ENCODE data around the gene SARDH. TPM values are rescaled to one million over a fixed set of nuclear protein-coding genes. Genes with fewer than 3 reads are reported as not detected.

SARDH gene
- total and polyA plus RNA-seq, 2 donors (not counting 1 experiment from before 2014, with no cell fraction given), result 2.5 to 4.8 TPM

- no peaks in the 10 kb centered on the region for H3K9me3 ChIP-seq (ENCODE audit: control insufficient read depth, insufficient read depth, low read depth, low read length)
- no peaks in the 10 kb centered on the region for H4K20me1 ChIP-seq (ENCODE audit: control insufficient read depth, extremely low read depth, insufficient read depth, low read length)
- H2AFZ ChIP-seq (ENCODE audit: low read length), result no peak overlapping the region
- H3K4me1 ChIP-seq (ENCODE audit: control insufficient read depth, extremely low read depth, insufficient read depth, low read length), result peaks cover 6% of the 10 kb centered on the region
- DNase-seq (ENCODE audit: low read depth in 2 of 2), result no peak
- no peak overlapping the region for H3K27ac ChIP-seq (ENCODE audit: insufficient read depth, low read length)
- TF ChIP-seq EZH2 (IDR thresholded peaks at IDR 0.05; ENCODE audit: low read length, missing control alignments) (no peak), CTCF (conservative IDR thresholded peaks at IDR 0.05 in 1 of 2, IDR thresholded peaks at IDR 0.05 in 1 of 2; ENCODE audit: low read depth in 1 of 2, low read length in 2 of 2) (no peak)
- H3K79me2 ChIP-seq (ENCODE audit: control insufficient read depth, insufficient read depth, low read length), result no peaks in the 10 kb centered on the region
- H3K4me3 ChIP-seq (replicated peaks in 1 of 4; ENCODE audit: control extremely low read depth in 1 of 4, insufficient read depth in 1 of 4, low read depth in 3 of 4, low read length in 4 of 4), result no peak overlapping the region
- H3K27me3 ChIP-seq (ENCODE audit: control insufficient read depth, insufficient read depth, low read length), result no peaks in the 10 kb centered on the region
- H3K4me2 ChIP-seq (ENCODE audit: extremely low read depth, insufficient read depth, low read length), result no peak overlapping the region
- H3K9ac ChIP-seq (ENCODE audit: insufficient read depth, low read length), result no peak overlapping the region
- H3K36me3 ChIP-seq (ENCODE audit: control insufficient read depth, insufficient read depth, low read length), result no peaks in the 10 kb centered on the region
Observed at GRCh38 chr9:133686642-133687575, 51.2 kb downstream of the SARDH start.

GRCh38 chr9:133685653-133686609, 52.2 kb downstream of the SARDH start:
- H3K9me3 ChIP-seq (ENCODE audit: control insufficient read depth, insufficient read depth, low read depth, low read length), result no peaks in the 10 kb centered on the region
- H3K4me1 ChIP-seq (ENCODE audit: control insufficient read depth, extremely low read depth, insufficient read depth, low read length), result peaks cover 6% of the 10 kb centered on the region
- H3K36me3 ChIP-seq (ENCODE audit: control insufficient read depth, insufficient read depth, low read length), result no peaks in the 10 kb centered on the region
- no peak overlapping the region for H2AFZ ChIP-seq (ENCODE audit: low read length)
- H3K79me2 ChIP-seq (ENCODE audit: control insufficient read depth, insufficient read depth, low read length), result no peaks in the 10 kb centered on the region
- no peak for TF ChIP-seq CTCF (conservative IDR thresholded peaks at IDR 0.05 in 1 of 2, IDR thresholded peaks at IDR 0.05 in 1 of 2; ENCODE audit: low read depth in 1 of 2, low read length in 2 of 2)
- no peak for TF ChIP-seq EZH2 (IDR thresholded peaks at IDR 0.05; ENCODE audit: low read length, missing control alignments)
- H4K20me1 ChIP-seq (ENCODE audit: control insufficient read depth, extremely low read depth, insufficient read depth, low read length), result no peaks in the 10 kb centered on the region
- DNase-seq (ENCODE audit: low read depth in 2 of 2), result no peak
- H3K27ac ChIP-seq (ENCODE audit: insufficient read depth, low read length), result no peak overlapping the region
- no peak overlapping the region for H3K4me2 ChIP-seq (ENCODE audit: extremely low read depth, insufficient read depth, low read length)
- H3K9ac ChIP-seq (ENCODE audit: insufficient read depth, low read length), result no peak overlapping the region
- H3K4me3 ChIP-seq (replicated peaks in 1 of 4; ENCODE audit: control extremely low read depth in 1 of 4, insufficient read depth in 1 of 4, low read depth in 3 of 4, low read length in 4 of 4), result no peak overlapping the region
- H3K27me3 ChIP-seq (ENCODE audit: control insufficient read depth, insufficient read depth, low read length), result no peaks in the 10 kb centered on the region

- no peak for DNase-seq (ENCODE audit: low read depth in 2 of 2)
- H3K27ac ChIP-seq (ENCODE audit: insufficient read depth, low read length), result no peak overlapping the region
- H3K4me2 ChIP-seq (ENCODE audit: extremely low read depth, insufficient read depth, low read length), result no peak overlapping the region
- H3K27me3 ChIP-seq (ENCODE audit: control insufficient read depth, insufficient read depth, low read length), result no peaks in the 10 kb centered on the region
- H3K9me3 ChIP-seq (ENCODE audit: control insufficient read depth, insufficient read depth, low read depth, low read length), result no peaks in the 10 kb centered on the region
- H4K20me1 ChIP-seq (ENCODE audit: control insufficient read depth, extremely low read depth, insufficient read depth, low read length), result no peaks in the 10 kb centered on the region
- no peak overlapping the region for H2AFZ ChIP-seq (ENCODE audit: low read length)
- no peak overlapping the region for H3K9ac ChIP-seq (ENCODE audit: insufficient read depth, low read length)
- TF ChIP-seq CTCF (conservative IDR thresholded peaks at IDR 0.05 in 1 of 2, IDR thresholded peaks at IDR 0.05 in 1 of 2; ENCODE audit: low read depth in 1 of 2, low read length in 2 of 2) (no peak), EZH2 (IDR thresholded peaks at IDR 0.05; ENCODE audit: low read length, missing control alignments) (no peak)
- H3K36me3 ChIP-seq (ENCODE audit: control insufficient read depth, insufficient read depth, low read length), result no peaks in the 10 kb centered on the region
- H3K79me2 ChIP-seq (ENCODE audit: control insufficient read depth, insufficient read depth, low read length), result no peaks in the 10 kb centered on the region
- H3K4me3 ChIP-seq (replicated peaks in 1 of 4; ENCODE audit: control extremely low read depth in 1 of 4, insufficient read depth in 1 of 4, low read depth in 3 of 4, low read length in 4 of 4), result no peak overlapping the region
- H3K4me1 ChIP-seq (ENCODE audit: control insufficient read depth, extremely low read depth, insufficient read depth, low read length), result peaks cover 6% of the 10 kb centered on the region
Observed at GRCh38 chr9:133684936-133685361, 53.2 kb downstream of the SARDH start.

All from fibroblast of lung (primary cell).